SH-SY5Y (cell line): ENCODE data around the gene SIGLEC15.

Experiments
- GATA2 ChIP-seq: IDR thresholded peaks from 2 replicates; pipeline ENCODE4 v1.6.1; 2011; ENCODE audit warnings: mild to moderate bottlenecking, low read depth, low read length
- GATA3 ChIP-seq: IDR thresholded peaks from 2 replicates; pipeline ENCODE4 v1.6.1; 2011; ENCODE audit warnings: low read depth, mild to moderate bottlenecking, low read length, moderate library complexity

DNA sequence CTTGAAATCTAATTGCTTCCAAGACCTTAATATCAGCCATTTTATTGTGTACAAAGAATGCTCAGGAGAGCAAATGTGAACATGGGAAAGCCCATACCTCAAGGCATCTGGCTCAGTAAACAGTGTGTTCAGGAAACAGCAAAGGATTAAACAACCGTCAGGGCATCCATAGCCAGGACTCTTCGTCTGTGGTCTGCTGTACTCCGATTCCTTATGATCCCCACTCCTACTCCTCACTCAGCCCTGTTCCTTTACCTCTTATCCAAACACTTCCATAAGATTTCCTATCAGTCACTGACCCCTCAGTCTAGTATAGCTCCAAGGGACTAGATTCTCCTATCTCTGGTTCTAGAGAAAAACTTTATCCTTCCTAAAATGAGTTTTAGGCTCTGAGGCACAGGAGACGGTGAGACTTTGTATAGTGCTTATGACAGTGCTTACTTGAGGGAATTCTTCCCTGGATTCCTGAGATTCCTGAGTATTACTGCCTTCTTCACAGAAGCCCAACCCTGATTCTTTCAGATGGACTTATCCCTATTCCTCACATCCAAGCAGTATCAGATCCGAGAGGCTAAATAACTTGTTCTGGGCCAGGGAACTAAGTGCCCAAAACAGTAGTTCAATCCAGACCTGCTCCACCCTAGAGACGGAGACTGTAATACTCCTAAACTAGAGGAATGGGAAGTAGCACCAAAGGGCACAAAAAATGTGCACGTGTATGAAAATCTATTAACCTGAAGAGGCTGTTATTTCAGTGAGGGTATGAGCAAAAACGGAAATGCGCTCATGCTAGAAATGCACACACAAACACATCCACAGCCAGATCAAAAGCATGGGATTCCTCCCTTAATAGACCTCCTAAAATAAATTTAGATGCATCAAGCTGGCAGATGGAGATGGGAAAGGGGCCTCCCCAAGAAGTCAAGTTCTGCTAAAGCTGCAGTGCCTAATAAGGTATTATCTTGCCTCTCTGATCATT lies 42.1 kb upstream of the SIGLEC15 start:
- TF ChIP-seq GATA2 (no peak), GATA3 (no peak)
